Fibroblast of the conjunctiva (primary cell): ENCODE measurements around the gene HSD17B7.
"Not testable (repeated sequence)": the region's sequence is repeated elsewhere in the genome, so short reads cannot be mapped to it uniquely, and the experiment has no call there.

Source experiments
- DNase-seq: peaks from one replicate; pipeline ENCODE4 v3.0.0-alpha.2; 2010; ENCODE audit warnings: low read depth

The HSD17B7 gene, protein sequence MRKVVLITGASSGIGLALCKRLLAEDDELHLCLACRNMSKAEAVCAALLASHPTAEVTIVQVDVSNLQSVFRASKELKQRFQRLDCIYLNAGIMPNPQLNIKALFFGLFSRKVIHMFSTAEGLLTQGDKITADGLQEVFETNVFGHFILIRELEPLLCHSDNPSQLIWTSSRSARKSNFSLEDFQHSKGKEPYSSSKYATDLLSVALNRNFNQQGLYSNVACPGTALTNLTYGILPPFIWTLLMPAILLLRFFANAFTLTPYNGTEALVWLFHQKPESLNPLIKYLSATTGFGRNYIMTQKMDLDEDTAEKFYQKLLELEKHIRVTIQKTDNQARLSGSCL

DNA sequence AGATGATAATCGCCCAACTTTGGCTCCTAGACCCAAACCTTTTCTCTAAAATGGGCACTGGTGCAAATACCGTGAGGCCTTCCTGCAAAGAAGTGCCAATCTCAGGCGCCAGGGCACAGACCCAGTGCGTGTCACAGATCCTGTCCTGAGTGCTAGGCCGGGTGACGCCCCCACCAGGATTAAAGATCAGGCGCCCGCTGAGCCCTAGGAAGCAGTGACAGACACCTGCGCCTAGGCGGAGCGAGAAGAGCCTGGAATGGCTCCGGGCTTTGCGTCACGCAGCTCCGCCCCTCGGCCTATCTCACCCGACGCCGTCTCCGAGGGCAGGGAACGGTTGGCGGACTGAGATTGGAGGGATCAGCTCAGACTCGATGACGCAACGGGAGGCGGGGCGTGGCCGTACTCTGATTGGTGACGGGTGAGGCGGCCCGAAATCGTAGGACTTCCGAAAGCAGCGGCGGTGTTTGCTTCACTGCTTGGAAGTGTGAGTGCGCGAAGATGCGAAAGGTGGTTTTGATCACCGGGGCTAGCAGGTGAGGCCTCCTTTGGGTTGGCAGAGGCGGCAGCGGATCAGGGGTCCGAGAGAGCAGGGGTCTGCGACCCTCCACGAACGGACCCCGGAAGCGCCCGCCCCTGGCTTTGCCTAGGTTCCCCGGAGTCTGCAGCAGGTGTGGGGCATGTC lies at the start of gene HSD17B7:
Gene HSD17B7 (plus strand): TSS at position 400 of the 682 bp plus-strand sequence. CDS start 99 bp downstream, at position 499.
- peak; percentile 10 for DNase-seq

DNA sequence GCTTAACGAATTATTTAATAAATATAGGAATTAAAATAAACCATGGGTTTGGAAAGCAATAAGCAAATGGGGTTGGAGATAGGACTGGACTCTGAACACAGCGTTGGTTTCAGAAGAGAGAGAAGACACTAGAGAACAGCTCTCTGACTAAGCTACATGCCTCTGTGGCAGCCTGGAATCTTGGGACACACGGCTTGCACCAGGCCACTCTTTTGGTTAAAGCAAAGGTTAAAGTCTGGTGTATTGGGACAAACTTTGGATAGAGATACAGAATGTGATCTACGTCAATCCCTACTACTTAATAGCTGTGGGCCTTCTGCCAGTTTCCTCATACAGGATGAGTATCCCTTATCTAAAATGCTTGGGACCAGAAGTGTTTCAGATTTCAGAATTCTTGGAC lies 49.7 kb upstream of the HSD17B7 start:
- no peak for DNase-seq

DNA sequence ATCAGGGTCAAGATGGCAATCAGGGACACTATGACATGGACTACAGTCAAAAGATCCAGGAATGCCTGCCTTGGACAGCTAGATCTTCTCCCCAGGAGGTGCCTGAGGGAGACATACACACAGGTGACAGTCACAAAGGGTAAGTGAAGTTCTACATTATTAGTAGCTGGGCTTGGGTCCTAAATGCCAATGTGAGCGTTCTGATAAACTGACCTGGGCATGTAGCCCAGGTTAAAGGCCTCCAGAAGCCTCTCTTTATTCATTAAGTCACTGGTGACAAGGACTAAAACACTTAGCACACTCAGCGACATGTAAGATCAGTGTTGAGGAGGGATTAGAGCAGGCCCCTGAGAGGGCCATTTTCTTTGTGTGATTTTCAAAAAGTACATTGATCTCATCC lies 48.9 kb upstream of the HSD17B7 start:
- no peak for DNase-seq

DNA sequence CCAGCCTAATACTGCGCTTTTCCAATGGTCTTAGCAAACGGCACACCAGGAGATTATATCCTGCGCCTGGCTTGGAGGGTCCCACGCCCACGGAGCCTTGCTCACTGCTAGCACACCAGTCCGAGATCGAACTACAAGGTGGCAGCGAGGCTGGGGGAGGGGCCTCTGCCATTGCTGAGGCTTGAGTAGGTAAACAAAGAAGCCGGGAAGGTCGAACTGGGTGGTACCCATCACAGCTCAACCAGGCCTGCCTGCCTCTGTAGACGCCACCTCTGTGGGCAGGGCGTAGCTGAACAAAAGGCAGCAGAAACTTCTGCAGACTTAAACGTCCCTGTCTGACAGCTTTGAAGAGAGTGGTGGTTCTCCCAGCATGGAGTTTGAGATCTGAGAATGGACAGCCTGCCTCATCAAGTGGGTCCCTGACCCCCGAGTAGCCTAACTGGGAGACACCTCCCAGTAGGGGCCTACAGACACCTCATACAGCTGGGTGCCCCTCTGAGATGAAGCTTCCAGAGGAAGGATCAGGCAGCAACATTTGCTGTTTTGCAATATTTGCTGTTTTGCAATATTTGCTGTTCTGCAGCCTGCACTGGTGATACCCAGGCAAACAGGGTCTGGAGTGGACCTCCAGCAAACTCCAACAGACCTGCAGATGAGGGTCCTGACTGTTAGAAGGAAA lies 44.1 kb upstream of the HSD17B7 start:
- DNase-seq, result not testable (repeated sequence)

DNA sequence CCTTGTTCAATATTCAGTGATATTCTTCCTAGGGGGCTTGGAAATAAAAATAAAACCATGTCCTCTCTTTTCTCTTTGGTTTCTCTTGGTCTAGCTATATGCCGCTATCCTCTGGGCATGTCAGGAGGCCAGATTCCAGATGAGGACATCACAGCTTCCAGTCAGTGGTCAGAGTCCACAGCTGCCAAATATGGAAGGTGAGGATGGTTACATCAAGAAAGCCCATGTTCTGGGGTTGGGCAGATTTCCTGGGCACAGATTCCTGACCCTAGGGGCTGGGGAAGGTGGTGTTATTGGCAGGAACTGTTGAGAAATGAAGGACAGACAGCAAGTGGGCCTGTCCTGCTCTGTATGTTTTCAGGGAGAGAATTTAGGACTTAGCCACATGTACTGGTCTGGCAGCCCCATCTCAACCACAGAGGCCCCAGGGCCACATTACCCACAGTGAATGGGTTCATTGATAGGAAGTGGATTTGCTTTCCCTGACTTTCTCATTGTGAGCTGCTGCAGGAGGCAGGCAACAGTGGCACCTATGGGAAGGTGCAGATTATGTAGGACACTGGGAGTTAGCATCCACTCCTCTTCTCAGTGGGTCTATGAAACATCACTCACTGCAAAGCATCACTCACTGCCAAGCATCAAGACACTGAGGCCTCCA lies 37.4 kb upstream of the HSD17B7 start:
- DNase-seq, result no peak

DNA sequence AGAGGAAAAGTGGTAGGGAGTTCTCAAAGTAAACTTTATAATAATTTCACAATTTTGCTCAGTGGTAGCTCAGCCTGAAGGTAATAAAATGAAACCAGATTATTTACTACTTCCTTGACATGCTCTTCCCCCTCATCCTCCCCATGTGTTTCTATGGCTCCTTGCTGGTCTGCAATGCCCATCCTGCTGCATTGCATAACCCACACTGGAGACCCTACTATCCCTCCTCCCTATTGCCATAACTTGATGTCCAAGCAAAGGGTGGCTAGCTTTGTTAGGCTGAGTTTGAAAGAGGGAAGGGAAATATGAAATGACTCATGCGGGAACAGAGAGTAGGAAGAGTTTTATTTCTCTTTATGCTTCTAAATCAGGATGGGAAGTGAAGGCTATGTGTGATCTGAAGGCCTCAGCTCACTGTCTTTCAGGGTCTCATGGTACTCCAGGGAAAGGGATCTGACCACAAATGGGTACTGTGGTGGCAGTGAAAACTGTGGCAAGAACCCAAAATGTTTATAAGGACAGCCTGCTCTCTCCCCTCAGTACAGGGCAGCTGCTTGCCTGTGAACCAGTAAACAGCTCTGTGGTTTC lies 36.4 kb upstream of the HSD17B7 start:
- DNase-seq, result no peak

DNA sequence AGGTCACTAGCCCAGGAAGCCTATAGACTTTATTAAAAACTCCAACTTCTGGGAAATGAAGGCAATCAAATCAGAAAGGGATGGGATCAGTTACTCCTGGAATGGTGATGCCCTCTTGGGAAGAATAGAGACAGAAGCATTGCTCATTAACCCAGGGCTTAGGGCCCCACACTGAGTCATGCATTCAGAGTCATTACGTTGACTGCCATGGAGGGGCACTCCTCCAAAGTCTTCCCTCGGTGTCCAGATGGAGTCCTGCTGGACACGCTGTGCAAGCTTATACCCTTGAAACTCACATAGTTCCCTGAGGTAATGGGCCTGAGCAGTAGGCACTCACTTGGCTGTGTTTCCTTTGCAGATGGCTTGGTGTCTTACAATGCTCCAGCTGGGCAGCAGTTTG lies 35.2 kb upstream of the HSD17B7 start:
- no peak for DNase-seq

DNA sequence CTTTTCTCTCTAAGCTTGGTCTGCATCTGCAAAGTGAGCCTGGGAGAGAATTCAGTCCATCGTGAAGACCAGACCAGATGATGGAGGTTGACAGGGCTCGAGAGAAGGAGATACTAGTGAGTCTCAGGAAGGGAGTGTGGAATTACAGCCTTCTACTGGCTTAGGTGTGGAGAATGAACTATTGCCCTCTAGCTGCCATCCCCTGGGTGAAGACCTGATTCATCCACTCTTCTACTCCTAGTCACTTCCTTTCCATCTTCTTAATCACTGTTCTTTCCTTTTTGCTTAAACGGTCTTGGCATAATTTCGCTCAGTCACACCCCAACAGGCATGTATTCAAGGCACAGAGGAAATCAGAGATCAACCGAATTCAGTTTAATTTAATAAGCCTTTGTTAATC lies 34.0 kb upstream of the HSD17B7 start:
- DNase-seq, result no peak

DNA sequence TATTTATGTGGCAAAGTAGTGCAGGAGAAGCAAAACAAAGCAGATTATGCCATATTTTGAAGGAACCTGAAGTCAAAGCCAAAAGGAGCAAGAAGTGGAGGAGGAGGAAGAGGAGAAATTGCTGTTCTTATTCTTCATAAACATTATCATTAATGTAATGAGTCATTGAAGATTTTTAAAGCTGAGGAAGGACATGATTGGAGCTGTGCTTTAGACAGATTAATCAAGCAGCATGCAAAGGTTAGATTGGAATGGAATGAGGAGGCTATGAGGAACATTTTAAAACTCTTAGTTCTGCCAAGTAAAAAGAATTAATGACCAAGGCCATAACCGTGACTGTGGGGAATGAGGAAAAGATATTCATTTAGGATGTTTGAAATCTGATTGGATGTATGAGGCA lies 33.0 kb upstream of the HSD17B7 start:
- DNase-seq, result no peak

DNA sequence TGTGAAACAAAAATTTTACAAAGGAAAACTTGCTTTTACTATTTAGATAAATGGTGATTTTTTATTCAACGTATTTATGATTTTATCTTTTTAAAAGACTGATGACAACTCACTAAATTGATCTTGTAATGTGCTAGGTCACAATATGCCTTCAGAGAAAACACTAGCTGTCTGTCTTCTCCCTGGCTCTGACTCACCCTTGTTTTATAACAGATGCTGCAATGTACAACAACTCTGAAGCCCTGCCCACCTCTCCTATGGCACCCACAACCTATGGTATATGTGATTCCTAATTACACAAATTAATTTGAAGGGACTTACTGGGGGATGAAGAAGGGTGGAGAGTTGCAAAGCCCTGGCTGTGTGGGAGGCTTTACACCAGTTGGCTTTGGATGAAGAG lies 24.7 kb upstream of the HSD17B7 start:
- DNase-seq, result no peak

DNA sequence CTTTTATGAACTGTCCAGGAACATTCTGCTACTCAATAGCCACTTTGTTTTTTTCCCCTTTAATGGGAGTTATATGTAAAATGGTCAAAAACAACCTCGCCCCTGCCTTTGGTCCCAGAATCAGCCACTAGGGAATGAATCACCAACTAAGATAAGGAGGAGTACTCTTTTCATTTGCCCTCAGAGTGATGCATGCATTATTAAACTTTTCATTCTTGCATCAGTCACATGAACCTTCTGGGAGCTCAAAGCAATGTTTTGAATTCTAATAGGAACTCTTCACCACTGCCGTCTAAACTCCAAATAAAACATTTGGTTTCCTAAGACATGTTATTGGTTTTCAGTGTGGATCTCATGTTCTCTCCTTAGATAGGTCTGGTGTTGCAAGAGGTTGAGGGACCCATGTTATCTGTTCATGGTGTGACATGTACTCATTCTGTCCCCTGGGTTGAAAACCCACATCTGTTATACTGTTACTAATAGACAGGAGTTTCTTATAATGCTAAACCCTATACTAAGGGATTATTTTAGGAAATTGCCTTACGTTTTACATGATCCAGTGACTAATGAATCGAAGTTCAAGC lies 17.8 kb upstream of the HSD17B7 start:
- DNase-seq, result peak; percentile 59

DNA sequence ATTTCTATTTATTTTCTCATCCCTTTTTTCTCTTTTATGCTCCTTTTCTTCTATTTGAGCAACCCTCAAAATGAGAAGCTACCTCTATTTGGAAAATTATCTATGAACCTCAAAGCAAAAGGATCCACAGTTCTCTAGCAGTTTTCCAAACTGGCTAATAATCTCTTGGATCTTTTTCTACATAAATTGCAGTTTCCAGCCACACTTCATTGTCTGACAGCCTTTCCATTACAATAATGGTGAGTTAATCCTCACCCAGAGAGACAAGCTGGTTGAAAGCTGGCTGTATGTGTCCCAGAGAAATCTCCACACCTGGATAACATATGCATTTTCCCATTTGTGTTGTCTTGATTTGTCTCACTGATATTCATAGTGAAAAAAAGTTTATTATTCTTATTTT lies 16.5 kb upstream of the HSD17B7 start:
- no peak for DNase-seq

DNA sequence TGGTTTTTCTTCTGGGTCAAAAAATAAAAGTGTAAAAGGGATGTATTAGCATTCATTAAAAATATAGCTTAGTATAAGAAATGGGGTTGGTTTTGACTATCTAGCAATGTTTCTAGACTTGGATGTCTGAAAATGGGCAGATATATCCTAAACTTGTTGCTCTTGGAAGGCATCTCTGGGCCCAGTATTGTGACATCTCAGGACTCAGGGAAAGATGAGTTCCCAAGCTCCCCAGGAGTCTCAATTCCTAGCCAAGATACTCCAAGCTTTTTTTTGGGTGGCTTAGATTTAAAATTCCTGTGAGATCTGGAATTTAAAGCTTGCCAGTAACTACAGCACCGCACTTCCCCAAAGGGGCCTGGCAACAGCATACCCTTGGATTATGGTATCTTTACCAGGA lies 11.5 kb upstream of the HSD17B7 start:
- no peak for DNase-seq

DNA sequence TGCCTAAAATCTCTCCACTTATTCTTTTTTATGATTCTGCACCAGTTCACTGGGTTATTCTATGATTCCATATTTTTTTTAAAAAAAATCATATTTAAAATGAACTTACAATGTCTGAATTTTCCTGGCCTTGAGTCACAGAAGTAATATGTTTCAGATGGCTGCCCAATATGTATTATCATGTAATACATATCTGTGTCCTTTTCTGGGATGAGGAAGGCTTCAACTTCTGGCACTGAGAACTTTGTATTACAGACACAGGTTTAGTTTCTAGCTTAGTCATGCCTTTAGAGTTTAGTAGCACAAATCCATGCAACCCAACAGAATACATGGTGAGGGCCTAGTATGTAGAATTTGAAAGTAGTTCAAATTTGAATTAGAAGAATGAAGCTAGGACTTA lies 7.8 kb upstream of the HSD17B7 start:
- DNase-seq, result no peak

DNA sequence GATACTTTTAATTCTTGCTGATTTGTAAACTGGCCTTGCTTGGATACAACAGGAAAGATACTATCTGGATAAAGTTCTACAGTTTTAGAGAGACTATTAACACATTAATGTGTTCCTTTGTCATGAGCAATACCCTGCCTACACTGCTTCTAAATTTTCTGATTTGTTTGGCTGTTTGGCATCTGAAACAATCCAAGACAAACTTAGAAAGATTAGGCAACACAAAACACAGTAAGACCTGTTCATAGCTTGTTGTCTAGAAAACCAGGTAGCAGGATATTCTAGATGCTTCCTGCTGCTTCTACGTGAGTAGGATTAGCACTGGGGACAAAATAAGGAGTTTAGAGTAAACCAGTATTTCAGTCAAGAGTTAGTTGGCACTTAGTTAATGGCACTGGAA lies 5.6 kb upstream of the HSD17B7 start:
- DNase-seq, result not testable (repeated sequence)

DNA sequence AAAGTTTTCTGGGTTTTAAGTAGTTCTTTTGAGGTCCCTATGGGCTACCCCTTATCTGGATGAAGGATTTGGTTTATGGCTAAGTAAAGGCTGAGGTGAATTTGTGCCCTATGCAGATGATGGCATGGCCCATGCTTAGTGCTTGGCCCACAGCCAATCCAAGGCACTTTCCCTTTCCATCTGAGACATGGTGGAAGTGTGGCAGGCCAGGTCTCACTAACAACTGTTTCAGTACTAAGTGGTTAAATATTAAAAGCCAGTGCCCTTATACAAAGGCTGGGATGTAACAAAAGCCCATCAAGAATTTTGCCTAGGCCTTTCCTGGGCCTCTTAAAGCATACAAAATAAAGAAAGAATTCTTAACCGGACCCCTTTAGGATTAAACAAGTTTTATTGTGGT lies 1.7 kb upstream of the HSD17B7 start:
- not testable (repeated sequence) for DNase-seq

DNA sequence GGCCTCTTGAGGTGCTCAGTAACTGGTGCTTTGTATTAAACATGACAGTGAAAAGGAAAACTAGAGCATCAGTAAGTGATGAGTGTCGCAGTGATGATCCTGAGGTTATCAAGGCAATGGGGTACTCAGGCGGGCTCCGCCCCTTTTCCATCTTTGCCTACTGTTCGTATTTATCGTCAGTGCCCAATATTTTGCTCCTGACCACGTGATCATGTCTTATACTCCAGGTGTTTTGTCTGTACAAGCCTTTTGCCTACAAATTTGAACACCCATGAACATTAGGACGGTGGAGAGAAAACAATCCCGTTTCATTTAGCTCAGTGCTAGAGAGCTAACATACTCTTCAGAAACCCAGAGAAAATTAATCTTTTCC lies 469 bp downstream of the HSD17B7 start:
- DNase-seq, result not testable (repeated sequence)

DNA sequence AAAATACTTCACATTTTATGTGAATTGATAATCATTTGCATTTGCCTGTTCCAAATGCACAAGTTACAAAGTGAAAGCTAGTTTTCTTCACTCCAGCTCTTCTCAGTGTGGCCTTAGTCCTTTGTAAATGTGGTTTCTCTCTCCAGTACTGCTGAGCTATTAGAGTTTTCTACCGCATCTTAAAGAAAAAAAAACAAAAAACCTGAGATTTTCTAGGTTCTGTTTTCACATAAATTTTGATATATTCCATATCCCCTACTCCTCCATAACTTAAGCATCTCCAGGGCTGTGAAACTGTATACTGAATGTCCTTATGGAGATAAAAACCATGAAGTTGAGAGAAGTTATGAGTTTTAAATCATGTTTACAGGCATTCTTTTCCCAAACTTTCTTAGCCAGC lies 3.8 kb downstream of the HSD17B7 start:
- not testable (repeated sequence) for DNase-seq

DNA sequence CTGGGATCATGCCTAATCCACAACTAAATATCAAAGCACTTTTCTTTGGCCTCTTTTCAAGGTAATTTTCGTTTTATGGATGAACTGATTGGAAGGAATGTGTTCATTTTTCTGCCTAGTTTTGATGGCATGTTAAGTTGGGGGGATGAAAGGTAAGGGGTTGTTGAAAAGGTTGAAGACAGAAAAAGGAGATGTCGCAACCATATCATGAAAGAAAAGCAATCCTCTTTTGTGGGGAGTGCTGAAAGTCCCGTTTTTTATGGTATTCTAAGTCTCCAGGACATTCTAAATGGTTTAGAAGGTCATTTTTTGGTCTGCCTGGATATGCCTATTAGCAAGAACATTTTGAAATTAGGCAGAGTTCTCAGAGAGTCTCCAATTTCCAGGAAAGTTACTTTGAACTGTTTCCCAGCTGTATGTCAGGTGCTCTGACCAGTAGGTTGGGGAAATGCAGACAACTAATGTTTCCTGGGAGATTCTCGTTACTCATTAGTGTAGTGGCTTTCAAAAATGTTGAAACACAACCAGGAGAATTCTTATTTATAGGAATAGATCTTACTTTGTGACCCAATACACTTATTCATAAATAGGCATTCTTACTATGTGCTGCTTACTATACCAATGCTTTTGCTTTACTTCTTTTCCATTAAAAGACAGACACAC lies 6.2 kb downstream of the HSD17B7 start:
- not testable (repeated sequence) for DNase-seq

DNA sequence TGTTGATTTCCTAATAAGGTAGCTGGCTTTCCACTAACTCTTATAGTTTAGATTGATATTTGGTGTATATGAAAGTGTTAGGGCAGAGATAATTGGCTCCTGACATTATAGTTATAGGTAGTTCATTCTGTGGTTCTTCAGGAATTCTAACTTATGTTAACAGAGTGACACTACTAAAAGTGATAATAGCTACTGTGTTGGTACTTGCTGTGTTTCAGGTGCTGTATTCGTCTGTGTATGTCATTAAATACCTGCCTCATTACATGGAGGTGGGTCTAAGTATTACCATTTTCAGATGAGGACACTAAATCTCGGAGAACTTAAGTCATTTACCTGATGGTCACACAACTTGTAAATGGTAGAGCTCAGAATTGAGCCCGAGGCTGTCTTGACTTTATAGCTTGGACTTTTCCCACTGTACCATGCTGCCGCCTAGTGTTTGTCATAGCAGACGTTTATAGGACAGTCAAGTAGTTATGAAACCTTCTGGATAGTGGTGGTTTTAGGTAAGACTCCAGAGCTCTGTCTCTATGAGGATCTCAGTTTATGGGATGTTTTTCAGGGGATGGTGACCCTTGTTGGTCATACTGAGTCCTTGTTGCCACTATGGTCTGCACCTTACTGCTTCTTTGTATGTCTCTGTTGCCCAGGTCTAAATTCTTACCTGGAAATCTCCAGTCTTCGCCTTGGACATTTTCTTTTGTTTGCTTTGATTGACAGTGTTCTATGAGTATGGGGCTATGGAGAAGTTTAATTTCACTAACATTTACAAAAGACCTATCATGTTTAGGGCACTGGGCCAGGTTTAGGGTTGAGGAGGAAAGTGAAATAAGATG lies 9.7 kb downstream of the HSD17B7 start:
- DNase-seq, result peak; percentile 54
